GM19468 (cell line): ENCODE results near the gene PBX2.
"Not testable (repeated sequence)": the region's sequence is repeated elsewhere in the genome, so short reads cannot be mapped to it uniquely, and the experiment has no call there.

Experiments
- ATAC-seq: cut with Tn5 transposase; IDR thresholded peaks from one replicate; pipeline ENCODE4 v1.9.1; 2021; ENCODE audit warnings: mild to moderate bottlenecking, moderate library complexity, moderate number of reproducible peaks; ENCODE audit not compliant: unreplicated experiment; ENCODE audit errors: extremely low read depth

The PBX2 gene, protein sequence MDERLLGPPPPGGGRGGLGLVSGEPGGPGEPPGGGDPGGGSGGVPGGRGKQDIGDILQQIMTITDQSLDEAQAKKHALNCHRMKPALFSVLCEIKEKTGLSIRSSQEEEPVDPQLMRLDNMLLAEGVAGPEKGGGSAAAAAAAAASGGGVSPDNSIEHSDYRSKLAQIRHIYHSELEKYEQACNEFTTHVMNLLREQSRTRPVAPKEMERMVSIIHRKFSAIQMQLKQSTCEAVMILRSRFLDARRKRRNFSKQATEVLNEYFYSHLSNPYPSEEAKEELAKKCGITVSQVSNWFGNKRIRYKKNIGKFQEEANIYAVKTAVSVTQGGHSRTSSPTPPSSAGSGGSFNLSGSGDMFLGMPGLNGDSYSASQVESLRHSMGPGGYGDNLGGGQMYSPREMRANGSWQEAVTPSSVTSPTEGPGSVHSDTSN

DNA sequence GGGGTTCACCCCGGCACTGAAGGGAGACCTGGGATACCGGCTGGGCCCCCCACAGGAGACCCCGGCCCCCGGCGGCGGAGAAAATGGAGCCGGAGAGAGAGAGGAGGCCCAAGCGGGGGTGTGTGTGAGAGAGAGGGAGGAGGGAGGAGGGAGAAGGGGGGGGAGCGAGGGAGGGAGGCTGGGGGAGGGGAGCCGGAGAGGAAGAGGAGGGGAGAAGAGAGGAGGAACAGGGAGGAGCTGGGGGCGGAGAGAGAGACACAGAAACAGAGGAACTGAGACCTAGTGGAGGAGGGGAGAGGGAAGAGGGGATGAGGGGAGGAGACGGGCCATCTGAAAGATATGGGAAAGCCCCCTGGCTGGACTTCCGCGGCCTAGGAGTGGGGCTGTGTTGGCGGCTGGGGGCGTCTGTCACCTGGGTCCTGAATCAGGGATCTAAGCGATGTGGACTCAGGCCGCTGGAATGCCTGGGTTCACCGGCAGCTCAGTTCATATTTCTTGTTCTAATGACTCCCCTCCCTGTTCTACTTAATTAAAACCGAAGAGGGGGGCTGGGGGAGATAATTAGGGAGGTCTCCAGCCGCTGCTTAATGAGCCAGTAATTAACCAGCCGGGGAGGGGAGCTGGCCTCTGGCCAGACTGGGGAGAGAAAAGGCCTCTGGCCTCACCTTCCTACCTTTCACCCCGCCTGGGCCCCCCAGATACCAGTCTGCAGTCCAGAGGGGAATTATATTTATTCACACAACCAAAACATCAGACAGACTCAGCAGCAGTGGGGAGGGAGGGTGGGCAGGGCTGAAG is at the start of gene PBX2:
PBX2 (minus strand) TSS at position 149 of the 798 bp plus-strand sequence. CDS start 287 bp downstream, outside the sequence.
- ATAC-seq = no peak

DNA sequence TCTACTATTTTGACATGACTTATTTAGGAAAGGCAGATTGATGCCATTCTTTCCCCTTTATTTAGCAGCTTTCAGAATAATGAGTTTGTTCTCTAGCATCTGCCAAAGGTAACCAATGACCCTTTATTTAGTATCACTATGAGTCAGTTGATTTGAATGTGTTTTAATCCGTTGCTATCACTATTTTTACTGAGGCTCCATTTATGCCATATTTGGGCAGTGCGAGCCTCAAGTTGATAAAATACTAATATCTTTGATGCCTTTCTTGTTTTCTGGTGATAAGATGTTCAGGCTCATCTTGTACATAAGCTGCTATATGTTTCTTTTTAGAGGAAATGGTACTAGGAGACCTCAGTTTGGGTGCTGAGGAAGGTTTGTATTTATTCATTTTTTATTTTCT is 49.5 kb upstream of the PBX2 start:
- ATAC-seq = no peak

- no peak for ATAC-seq
Observed at GRCh38 chr6:32234934-32235333, 44.9 kb upstream of the PBX2 start.

DNA sequence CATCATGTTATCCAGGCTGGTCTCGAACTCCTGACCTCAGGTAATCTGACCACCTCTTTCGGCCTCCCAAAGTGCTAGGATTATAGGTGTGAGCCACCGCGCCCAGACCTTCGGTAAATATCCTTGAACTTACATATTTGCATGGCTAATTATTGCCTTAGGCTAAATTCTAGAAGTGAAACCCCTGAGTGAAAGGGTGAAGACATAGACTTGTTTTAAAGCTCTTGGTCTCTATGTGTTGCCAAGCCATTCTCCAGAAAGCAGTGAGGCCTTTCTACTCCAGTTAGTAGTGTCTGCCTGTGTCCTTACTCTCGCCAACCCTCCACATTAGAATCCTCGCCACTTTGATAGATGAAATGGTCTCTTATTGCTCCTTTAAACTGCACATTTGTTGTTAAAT is 36.4 kb upstream of the PBX2 start:
- no peak for ATAC-seq

DNA sequence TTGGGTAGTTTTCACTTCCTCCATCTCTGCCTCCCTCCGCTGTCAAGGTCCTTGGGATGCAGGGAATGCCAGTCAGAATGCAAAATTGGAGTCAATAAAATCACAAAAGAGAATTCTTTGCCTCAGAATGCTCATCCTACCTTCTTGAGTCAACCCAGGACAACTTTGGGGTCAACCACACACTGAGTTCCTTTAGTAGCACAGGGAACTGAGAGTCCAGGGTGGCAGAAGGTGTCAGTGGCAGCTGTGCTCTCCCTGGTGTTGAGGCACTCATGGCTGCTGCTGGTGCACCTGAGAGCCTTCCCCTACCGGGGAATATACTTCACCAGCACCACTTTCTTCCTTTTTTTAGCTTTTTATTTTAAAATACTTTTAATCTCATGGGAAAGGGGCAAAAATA is 34.7 kb upstream of the PBX2 start:
- no peak for ATAC-seq

DNA sequence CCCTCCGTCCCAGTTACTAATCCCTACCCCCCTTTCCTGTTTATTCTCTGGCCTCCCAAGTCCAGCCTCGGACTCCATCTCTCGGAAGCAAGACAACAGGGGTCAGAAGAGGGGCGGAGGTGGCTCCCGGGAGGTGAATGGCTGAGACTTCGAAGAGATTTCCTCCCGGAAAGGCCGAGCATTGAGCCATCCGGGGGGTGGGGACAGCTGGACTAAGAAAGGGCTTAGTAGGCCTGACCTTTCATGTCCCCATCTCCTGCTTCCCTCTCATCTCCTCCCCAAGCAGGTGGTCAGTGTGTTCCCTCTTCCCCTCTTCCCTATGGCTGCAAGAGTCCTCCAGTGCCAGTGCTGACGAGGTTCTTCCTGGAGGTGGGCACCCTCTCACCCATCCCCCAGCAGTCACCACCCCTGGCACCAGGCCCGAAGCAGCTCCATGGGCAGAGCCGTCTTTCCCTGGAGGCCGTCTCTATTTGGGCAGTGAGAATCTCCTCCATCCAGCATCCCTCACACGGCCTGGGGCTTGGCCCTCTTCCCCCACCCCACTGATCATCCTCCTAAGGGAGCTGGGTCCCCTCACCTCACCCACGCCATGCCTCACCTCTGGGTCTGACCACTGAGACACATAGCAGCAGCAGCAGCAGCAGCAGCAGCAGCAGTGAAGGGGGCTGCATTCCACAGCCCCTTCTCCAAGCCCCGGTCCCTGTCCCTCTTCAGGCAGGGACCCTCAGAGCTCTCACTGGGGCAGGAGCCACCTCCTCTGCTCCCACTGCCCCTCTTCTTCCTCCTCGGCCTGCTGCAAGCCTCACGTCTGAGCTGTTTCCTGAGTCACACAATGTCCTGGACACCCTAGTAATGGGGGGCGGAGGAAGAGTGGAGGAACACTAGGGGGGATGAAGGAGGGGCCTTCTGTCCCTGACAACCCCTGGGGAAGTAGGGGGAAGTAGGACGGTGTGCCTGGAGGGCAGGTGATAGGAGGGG is 33.5 kb upstream of the PBX2 start, which contains the start of gene NOTCH4:
NOTCH4 (minus strand) TSS at position 810 of the 978 bp plus-strand sequence; CDS start at position 671, 139 bp downstream.
- no peak for ATAC-seq

DNA sequence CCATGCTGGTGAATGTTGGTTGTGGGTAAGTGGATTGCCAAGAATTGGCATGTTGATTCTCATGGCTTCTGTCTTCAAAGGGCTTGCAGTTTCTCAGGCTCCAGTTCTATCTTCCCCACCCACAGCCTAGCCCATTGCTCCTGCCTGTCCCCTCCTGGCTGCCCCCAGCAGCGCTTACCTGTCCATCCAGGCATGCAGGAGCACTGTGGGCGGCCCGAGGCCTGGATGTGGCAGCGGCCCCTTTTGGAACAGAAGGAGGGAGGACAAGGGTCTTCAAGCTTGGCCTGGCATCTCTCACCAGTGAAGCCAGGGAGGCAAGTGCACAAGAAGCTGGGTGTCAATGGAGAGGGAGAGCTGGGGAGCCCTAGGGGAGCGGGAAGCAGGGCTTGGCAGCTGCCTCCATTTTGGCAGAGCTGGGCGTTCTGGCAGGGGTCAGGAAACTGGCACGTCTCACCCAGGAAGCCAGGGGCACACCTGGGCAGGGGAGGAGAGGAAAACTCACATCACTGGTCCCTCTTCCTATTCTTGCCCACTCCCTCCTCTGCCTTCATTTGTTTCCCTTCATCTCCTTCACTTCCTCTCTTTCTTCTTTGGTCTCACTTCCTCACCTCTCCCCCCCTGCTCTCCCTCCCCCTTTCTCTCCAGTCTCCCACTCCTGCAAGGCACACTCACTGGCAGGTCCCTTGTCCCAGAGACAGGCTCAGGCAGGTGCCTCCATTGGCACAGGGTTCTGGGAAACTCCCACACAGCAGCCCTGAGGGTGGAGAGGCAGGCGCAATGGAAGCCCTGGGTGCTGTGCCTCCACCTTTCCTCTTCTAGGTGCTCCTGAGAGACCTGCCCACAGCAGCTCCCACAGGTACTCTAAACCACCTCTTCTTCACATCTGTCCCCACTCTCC is 32.6 kb upstream of the PBX2 start:
- ATAC-seq = no peak

- no peak for ATAC-seq
Observed at GRCh38 chr6:32220021-32220420, 30.0 kb upstream of the PBX2 start.

DNA sequence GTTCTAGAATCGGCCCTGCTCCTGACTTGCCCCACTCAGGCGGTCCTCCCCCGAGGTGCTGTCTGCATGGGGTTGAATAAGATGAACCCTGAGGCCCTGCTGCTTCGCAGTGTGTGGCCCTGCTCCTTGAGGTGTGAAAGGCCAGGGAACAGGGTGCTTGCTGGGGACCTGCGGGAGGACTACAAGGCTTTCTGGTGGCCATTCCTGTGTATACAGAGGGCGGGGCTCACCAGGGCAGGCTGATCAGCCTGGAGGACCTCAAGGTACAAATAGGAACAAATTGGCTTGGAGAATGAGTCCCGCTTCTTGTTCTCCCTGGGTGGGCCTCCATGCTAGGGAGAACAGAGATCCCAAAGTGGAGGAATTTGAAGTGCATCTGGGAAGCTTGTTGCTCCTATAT is 28.2 kb upstream of the PBX2 start:
- no peak for ATAC-seq

DNA sequence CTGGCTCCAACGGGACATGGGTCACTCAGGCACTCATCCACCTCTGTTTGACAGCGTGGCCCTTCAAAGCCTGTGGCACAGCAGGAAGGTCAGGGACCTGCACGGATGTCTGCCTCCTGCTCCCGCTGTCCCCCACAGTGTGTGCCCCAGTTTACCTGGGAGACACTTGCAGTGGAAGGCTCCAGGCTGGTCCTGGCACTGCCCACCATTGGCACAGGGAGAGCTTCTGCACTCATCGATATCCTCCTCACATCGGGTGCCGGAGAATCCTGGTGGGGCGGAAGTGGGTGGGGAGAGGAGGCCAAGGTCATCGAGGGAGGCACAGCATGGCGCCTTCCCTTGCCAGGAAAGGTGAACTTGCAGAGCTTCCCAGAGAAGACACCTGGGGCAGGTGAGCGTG is 27.0 kb upstream of the PBX2 start:
- ATAC-seq = no peak

GRCh38 chr6:32216285-32216684 is 26.3 kb upstream of the PBX2 start:
- no peak for ATAC-seq

GRCh38 chr6:32215617-32216016 is 25.6 kb upstream of the PBX2 start:
- no peak for ATAC-seq

DNA sequence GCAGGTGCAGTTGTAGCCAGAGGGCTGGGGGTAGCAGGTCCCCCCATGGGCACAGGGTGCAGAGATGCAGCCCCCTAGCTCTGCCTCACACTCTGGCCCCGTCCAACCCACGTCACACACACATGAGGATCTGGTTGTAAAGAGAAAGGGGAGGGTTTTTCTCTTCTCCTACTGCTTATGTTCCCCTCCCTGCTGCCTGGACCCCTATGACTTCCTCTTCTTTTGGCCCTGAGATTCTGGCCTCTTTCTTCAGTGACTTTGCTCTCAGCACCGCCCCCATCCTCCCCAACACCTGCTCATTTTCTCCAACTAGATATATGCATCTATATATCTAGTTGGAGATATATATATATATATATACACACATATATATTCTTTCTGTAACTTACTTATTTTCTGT is 24.1 kb upstream of the PBX2 start:
- no peak for ATAC-seq

DNA sequence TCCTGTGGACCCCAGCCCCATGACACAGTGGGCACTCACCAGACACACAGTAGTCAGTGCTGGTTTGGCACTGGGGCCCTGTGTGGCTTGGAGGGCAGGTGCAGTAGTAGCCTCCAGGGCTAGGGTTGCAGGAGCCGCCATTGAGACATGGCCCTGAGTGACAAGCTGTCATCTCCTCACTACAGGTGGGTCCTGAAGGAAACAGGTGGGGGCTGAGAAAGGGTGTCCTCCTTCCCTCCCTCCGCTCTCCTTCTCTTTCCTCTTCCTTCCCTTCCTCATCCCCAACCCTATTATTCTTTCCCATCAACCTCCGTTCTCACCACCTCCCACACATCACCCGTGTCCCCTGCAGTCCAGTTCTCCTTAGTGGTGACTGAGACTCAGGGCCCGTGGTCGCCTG is 23.6 kb upstream of the PBX2 start:
- no peak for ATAC-seq

- ATAC-seq = no peak
Observed at GRCh38 chr6:32212076-32212760, 22.2 kb upstream of the PBX2 start.

- ATAC-seq = not testable (repeated sequence)
Observed at GRCh38 chr6:32211432-32211831, 21.4 kb upstream of the PBX2 start.

DNA sequence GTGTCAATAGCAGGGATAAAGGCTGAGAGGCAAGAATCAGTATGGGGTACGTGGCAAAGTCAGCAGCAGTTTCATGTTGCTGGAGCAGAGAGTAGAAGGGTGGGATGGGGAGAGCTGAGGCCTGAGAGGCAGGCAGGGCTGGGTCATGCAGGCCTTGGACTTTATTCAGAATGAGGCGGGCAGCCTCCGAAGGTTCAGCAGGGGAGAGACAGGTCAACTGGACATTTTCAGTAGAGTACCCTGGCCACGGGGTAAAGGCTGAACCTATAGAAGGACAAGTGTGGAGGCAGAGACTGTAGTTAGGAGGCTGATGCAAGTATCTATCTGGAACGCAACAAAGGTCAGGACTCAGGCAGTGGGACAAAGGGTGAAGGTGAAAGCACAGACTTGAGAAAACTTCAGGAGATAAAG is 20.2 kb upstream of the PBX2 start:
- ATAC-seq = no peak

- no peak for ATAC-seq
Observed at GRCh38 chr6:32208996-32209395, 19.0 kb upstream of the PBX2 start.
